PC-9 (cell line): ENCODE measurements around the gene CNIH2.

Experiments
- CTCF ChIP-seq: fragments of 200-600 bp; sonication (generic); conservative IDR thresholded peaks from 2 replicates; pipeline ENCODE4 v1.6.1; 2017; ENCODE audit warnings: mixed run types, antibody characterized with exemption, mild to moderate bottlenecking, moderate library complexity
- EZH2 ChIP-seq: fragments of 200-600 bp; sonication (generic); IDR thresholded peaks from 2 replicates; pipeline ENCODE4 v1.8.0; 2017; ENCODE audit warnings: antibody characterized with exemption, low read depth

GRCh38 chr11:66326261-66327111, 48.5 kb downstream of the CNIH2 start:
- no peak for TF ChIP-seq CTCF
- TF ChIP-seq EZH2: no peak
